Tibial nerve (tissue), 3 donors: ENCODE measurements around the gene CAND1.

ENCODE experiments used
- POLR2A ChIP-seq, 2 donors: fragments of 450-650 bp; IDR thresholded peaks; one replicate each; pipeline ENCODE4 v1.6.1; 2017; ENCODE audit warnings: antibody characterized with exemption in 2 of 2, mild to moderate bottlenecking in 2 of 2, moderate library complexity in 2 of 2
- TF ChIP-seq, protein P1 (sequence below), 5 experiments: fragments of 200-600 bp in 3 of 5; fragments of 450-650 bp in 2 of 5; sonication (generic) in 3 of 5; IDR thresholded peaks; one replicate each; pipeline ENCODE4 v1.5.1; 2016 to 2019; ENCODE audit warnings: antibody characterized with exemption in 5 of 5, mild to moderate bottlenecking in 3 of 5, moderate library complexity in 2 of 5

DNA sequence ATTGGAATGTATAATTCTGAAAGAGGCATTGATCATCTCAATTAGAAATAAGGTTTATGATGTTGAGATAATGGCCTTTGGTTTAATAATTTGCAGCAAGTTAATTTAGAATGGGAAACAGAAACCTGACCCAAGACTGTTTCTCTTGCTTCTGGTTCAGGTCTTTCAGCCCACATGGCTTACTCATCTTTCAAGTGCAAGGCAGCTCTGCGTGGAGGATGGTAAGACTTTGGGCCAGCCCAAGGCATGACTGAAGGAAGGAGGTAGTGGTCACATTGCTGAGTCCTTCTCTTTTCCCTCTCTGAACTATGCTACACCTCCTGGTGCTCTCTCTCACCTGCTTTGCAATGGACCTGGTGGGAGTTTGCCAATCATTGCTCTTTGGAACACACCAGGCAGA is 98.7 kb downstream of the CAND1 start:
- TF ChIP-seq, protein P1, sequence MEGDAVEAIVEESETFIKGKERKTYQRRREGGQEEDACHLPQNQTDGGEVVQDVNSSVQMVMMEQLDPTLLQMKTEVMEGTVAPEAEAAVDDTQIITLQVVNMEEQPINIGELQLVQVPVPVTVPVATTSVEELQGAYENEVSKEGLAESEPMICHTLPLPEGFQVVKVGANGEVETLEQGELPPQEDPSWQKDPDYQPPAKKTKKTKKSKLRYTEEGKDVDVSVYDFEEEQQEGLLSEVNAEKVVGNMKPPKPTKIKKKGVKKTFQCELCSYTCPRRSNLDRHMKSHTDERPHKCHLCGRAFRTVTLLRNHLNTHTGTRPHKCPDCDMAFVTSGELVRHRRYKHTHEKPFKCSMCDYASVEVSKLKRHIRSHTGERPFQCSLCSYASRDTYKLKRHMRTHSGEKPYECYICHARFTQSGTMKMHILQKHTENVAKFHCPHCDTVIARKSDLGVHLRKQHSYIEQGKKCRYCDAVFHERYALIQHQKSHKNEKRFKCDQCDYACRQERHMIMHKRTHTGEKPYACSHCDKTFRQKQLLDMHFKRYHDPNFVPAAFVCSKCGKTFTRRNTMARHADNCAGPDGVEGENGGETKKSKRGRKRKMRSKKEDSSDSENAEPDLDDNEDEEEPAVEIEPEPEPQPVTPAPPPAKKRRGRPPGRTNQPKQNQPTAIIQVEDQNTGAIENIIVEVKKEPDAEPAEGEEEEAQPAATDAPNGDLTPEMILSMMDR (IDR thresholded peaks at IDR 0.05) = no peak
- no peak for TF ChIP-seq POLR2A (IDR thresholded peaks at IDR 0.05)
